Stimulated activated CD4-positive, alpha-beta T cell treated with anti-CD3 and anti-CD28 coated beads, Interleukin-1b, Interleukin-23, amount 100 ng/mL, for 4 hours (primary cell): Measurements from ENCODE around the gene AZU1.
"Not testable (repeated sequence)": the region's sequence is repeated elsewhere in the genome, so short reads cannot be mapped to it uniquely, and the experiment has no call there.

Experiments
- DNase-seq, 2 donors: peaks; one replicate each; pipeline ENCODE4 v3.0.0-alpha.2; 2020; ENCODE audit warnings: low read depth in 2 of 2

AZU1 gene

DNA sequence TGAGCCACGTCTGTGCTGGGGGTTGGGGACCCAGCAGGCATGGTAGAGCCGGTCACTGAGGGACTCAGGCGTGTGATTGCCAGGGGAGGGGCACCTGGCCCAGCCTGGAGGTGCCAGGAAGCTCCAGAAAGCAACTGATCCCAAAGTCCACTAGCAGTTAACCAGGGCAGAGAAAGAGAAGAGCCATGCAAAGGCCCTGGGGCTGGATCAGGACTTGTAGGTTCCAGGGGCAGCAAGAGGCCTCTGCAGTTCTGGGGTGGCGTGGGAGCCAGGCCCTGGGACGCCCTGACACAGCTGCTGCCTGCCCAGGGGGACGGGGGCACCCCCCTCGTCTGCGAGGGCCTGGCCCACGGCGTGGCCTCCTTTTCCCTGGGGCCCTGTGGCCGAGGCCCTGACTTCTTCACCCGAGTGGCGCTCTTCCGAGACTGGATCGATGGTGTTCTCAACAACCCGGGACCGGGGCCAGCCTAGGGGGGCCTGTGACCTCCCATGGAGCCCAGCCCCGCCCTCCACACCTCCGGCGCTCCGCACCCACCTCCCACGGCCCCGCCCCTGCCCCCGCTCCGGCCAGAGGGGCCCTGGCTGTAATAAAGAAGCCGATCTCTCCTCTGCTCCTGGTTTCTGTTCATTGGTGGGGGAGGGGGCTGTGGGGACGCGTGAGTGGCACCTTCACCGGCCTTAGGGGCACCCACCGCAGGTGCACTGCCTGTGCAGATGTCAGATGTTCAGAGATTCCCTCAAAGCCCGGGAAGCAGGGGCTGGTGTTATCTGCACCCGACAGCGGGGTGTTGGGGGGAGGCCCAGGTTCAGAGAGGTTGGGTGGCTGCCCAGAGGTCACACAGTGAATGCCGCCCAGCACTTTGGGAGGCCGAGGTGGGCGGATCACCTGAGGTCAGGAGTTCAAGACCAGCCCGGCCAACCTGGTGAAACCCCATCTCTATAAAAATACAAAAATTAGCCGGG is 4.1 kb downstream of the AZU1 start:
- DNase-seq: no peak

DNA sequence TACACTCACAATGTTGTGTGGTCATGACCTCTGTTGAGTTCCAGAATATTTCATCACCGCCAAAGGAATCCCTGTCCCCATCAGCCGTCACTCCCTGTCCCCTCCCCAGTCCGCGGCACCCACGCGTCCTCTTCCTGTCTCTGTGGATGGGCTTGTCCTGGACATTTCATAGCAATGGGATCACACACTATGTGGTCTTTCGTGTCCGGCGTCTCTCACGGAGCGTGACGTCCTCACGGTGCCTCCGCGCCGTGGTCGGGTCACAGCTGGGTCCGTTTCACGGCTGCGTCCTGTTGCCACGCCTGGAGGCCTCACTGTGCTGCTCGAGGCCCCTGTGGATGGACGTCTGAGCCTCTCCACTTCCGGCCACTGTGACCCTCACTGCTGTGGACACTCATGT is 6.6 kb downstream of the AZU1 start:
- DNase-seq: no peak

DNA sequence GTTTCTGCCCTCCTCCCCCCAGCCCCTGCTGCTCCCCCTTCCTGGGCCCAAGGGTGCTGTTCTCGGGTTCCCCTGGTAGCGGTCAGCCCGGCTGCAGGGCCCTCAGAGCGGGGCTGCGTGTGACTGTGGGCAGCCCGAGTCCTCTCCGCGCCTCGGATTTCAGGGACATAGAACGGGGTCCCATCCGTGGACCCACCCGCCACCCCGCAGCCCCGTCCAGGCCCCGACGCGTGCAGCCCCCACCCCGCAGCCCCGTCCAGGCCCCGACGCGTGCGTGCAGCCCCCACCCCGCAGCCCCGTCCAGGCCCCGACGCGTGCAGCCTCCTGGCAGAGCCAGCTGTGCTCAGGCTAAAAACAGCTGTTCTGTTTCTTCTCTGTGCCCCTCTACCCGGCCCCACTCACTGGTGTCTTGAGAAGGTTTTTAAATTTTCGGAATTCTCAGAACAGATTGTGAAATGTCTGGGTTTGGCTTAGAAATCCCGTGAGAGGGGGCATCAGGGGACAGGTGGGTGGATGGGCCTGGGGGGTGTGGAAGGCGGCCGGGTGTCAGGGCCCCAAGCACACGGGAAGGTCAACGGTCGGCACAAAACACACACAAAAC is 7.7 kb downstream of the AZU1 start:
- no peak for DNase-seq

DNA sequence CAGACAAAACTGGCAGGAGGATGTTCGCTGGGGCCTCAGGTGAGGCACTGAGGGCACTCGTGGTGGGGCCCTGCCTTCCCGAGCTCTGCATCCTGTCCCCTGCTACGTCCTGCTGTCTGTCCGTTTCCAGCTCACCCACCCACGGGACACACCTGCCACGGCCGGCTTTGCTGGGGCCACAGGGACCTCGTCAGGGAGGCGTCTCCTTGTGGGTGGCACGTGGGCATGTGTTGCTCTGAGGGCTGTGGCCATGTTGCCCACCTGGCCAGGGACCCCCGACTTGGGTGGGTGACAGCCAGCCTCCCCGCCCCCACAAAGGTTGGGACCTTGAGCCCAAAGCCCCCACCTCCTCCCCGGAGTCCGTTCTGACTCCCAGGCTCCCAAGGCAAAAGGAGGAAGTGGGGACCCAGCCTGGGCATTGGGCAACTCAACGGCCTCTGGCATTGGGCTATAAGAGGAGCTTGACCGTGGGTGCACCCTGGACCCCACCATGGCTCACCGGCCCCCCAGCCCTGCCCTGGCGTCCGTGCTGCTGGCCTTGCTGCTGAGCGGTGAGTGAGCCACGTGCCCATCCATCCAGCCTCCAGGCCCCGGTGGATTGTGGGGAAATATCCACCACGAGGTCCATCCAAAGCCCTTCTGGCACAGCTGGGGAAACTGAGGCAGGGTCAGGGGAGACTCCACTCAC is 13.0 kb downstream of the AZU1 start, which contains the start of gene PRTN3:
Gene PRTN3, plus strand, starts transcription at position 481 of the 688 bp plus-strand sequence. Its CDS starts 10 bp downstream, at position 491.
- no peak for DNase-seq

DNA sequence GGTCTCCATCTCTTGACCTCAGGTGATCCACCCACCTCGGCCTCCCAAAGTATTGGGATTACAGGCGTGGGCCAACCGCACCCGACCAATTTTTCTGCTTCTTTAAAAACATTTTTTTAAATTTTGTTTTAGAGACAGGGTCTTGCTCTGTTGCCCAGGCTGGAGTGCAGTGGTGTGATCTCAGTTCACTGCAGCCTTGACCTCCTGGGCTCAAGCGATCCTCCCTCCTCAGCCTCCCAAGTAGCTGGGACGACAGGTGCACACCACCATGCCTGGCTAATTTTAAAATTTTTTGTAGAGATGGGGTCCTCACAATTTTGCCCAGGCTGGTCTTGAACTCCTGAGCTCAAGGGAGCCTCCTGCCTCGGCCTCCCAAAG is 15.2 kb downstream of the AZU1 start:
- not testable (repeated sequence) for DNase-seq

DNA sequence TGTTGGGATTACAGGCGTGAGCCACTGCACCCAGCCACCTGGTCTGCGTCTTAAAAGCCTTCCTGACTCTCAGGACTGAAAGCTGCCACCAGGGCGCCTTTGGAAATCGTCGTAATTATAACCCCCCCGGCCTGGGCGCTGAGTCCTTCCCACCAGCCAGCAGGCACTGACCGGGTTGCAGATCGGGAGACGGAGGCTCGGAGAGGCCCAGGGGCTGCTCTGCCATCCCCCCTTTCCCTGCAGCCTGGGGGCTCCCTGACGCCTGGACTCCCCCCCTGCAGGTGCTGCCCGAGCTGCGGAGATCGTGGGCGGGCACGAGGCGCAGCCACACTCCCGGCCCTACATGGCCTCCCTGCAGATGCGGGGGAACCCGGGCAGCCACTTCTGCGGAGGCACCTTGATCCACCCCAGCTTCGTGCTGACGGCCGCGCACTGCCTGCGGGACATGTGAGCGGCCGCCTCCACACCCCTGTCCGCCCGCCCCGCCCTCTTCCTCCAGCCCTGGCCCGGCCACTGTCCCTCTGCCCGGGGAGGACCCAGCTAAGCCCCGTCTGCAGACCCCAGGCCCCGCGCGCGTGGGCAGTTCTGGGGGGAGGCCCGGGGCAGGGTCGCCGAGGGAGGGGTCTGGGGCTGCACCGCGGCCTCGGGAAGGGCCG is 15.7 kb downstream of the AZU1 start:
- DNase-seq: no peak

DNA sequence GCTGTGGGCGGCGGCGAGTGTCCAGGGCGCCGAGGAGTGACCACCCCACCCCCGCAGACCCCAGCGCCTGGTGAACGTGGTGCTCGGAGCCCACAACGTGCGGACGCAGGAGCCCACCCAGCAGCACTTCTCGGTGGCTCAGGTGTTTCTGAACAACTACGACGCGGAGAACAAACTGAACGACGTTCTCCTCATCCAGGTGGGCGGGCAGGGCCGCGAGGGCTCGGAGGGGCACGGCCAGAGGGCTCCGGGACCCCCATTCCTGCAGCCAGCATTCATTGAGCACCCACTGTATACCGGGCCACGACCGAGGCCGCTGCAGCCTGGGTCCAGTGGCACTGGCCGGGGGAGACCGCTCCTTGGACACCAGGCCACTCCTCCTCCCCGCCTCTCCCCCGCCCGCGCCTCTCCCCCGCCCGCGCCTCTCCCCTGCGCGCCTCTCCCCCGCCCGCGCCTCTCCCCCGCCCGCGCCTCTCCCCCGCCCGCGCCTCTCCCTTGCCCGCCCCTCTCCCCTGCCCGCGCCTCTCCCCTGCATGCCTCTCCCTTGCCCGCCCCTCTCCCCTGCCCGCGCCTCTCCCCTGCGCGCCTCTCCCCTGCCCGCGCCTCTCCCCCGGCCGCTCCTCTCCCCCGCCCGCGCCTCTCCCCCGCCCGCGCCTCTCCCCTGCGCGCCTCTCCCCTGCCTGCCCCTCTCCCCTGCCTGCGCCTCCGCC is 16.4 kb downstream of the AZU1 start:
- no peak for DNase-seq

DNA sequence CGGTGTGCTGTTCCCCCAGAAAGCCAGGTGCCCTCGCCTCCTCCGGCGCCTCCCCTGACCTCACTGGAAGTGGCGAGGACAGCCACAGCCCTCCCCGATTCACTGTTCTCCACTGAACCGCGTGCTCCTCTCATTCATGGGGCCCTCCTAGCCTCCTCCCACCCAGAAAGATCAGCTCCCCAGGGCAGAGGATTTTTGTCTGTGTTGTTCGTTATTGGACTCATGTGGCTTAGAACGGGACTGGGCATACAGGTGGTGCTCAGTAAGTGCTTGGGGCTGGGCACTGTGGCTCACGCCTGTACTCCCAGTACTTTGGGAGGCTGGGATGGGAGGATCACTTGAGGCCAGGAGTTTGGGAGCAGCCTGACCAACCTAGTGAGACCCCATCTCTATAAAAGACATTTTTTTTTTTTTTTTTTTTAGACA is 16.9 kb downstream of the AZU1 start:
- DNase-seq: no peak

DNA sequence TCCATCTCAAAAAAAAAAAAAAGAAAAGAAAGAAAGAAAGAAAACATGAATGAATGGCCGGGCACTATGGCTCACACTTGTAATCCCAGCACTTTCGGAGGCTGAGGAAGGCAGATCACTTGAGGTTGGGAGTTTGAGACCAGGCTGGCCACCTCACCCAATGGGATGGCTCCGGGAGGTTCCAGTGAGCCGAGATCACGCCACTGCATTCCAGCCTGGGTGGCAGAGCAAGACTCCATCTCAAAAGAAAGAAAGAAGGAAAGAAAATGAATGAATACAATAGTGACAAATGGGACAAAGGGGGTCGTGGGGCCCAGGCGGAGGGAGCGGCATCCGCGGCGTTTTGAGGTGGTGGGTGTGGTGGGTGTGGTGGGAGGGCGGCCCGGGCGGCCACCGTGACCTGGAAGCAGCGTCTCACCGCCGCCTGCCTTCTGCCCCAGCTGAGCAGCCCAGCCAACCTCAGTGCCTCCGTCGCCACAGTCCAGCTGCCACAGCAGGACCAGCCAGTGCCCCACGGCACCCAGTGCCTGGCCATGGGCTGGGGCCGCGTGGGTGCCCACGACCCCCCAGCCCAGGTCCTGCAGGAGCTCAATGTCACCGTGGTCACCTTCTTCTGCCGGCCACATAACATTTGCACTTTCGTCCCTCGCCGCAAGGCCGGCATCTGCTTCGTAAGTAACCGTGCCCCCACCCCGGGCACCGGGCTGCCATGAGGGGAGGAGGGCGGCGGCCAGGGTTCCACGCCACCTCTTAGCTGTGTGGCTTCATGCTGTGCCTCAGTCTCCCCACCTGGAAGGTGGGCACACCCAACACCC is 18.3 kb downstream of the AZU1 start:
- no peak for DNase-seq

DNA sequence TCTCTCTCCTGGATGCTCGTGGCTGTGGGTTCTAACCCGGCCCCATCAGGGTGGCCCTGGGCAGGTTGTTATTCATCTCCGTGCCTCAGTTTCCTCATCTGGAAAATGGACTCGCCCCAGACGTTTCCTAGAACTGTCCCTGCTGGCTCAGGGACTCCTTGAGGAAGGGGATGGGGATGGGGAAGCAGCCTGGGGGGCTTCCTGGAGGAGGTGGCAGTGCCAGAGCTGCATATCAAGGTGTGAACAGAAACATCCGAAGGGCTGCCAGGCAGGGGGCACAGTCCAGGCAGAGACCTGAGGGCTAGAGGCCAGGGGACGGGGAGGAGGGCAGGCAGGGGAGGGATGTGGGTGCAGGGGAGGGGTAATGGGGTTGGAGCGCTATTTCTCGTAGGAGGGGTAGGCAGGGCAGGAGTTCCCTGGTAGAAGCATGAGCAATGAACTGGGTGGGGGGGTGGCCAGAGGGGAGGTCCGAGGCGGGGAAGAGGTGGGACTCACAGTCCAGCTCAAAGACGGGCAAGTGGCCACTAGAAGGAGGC is 20.8 kb downstream of the AZU1 start:
- DNase-seq: no peak

DNA sequence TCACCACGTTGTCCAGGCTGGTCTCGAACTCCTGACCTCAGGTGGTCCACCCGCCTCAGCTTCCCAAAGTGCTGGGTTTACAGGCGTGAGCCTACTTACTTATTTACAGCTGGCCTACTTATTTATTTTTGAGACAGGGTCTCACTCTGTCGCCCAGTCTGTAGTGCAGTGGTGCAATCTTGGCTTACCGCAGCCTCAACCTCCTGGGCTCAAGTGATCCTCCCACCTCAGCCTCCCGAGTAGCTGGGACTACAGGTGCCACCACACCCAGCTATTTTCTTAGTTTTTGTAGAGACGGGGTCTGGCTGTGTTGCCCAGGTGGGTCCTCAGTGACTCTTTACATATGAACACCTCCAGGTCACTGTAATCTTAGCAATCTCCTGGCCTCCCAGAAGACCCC is 21.6 kb downstream of the AZU1 start:
- DNase-seq: not testable (repeated sequence)

DNA sequence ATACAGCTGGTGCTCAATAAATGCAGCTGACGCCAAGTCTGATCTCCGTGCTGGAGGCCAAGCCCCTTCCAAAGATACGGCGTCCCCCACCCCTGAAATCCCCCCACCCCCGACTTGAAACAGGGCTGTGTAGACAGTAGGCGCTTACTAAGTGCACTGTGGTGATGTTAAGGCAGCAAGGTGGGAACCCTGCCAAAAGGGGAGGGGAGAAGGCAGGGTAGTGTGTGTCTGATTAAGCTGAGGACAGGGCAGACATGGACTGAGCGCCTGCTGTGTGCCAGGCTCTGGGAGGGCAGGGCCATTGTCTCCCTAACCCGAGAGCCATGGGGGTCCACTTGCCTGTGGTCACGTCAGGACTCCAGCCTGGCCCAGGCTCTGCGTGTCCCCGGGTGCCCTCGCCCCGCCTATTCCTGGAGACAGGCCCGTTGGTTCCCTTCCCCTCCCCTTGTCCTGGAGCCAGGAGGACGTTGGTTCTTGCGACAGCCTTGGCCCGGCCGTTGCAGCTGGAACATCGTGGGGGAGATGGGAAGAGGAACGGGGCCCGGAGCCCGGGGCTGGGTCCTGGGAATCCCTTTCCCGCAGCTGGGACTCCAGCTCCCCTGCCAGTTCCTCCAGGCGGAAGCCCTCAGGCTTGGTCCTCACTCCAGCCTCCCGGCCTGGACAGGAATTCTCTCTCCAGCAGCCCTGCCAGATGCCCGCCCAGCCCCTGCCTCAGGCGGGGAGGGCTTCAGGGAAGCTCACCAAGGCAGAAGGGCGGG is 22.8 kb downstream of the AZU1 start:
- DNase-seq: no peak

DNA sequence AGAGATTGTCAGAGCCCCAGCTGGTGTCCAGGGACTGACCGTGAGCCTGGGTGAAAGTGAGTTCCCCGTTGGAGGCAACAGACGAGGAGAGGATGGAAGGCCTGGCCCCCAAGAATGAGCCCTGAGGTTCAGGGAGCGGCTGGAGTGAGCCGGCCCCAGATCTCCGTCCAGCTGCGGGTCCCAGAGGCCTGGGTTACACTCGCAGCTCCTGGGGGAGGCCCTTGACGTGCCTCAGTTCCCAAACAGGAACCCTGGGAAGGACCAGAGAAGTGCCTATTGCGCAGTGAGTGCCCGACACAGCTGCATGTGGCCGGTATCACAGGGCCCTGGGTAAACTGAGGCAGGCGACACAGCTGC is 23.3 kb downstream of the AZU1 start:
- no peak for DNase-seq

DNA sequence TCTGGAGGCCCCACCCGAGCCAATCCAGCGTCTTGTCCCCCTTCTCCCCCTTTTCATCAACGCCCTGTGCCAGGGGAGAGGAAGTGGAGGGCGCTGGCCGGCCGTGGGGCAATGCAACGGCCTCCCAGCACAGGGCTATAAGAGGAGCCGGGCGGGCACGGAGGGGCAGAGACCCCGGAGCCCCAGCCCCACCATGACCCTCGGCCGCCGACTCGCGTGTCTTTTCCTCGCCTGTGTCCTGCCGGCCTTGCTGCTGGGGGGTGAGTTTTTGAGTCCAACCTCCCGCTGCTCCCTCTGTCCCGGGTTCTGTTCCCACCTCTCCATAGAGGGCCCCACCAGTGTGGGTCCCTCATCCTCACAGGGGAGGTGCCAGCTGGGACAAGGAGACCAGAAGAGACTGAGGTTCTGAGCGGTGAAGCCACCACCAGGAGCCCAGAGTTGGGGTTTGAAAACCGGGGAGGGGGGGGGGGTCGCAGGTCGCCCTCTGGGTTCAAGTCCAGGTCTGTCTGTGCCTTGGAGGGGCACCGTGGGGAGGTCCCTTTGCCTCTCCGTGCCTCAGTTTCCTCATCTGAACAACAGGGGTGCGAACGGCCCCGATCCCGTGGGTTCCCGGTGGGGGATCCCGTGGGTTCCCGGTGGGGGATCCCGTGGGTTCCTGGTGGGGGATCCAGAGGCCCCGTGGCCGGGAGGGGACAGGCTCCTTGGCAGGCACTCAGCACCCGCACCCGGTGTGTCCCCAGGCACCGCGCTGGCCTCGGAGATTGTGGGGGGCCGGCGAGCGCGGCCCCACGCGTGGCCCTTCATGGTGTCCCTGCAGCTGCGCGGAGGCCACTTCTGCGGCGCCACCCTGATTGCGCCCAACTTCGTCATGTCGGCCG is 24.7 kb downstream of the AZU1 start, which contains the start of gene ELANE:
Gene ELANE, plus strand, starts transcription at position 168 of the 878 bp plus-strand sequence. Its CDS starts 26 bp downstream, at position 194.
- no peak for DNase-seq

DNA sequence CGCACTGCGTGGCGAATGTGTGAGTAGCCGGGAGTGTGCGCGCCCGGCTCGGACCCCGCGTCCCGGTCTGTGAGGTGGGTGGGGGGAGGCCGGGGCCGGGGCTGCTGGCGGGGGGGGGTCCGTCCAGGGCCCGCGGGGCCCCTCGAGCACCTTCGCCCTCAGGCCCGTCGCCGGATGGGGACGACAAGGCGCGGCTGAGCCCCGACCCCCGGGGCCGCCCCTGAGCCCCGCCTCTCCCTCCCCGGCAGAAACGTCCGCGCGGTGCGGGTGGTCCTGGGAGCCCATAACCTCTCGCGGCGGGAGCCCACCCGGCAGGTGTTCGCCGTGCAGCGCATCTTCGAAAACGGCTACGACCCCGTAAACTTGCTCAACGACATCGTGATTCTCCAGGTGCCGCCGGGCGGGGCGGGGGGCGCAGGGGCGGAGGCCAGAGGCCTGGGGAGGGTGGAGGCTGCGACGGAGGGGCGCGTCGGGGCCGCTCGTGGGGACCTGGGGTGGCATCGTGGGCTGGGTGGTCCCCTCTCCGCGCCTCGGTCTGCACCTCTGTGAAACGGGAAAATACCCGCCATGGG is 25.5 kb downstream of the AZU1 start:
- DNase-seq: no peak

DNA sequence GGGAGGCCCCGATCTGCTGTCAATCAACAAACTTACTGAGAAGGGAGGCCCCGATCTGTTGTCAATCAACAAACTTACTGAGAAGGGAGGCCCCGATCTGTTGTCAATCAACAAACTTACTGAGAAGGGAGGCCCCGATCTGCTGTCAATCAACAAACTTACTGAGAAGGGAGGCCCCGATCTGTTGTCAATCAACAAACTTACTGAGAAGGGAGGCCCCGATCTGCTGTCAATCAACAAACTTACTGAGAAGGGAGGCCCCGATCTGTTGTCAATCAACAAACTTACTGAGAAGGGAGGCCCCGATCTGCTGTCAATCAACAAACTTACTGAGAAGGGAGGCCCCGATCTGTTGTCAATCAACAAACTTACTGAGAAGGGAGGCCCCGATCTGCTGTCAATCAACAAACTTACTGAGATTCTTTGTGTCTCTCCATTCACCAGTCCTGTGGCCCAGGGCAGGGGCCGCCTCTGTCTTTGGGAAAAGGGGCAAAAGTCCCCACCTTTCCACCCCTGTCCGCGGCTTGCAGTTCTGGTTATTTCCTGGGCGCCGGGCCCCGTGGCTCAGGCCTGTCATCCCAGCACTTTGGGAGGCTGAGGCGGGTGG is 26.1 kb downstream of the AZU1 start:
- DNase-seq: not testable (repeated sequence)

DNA sequence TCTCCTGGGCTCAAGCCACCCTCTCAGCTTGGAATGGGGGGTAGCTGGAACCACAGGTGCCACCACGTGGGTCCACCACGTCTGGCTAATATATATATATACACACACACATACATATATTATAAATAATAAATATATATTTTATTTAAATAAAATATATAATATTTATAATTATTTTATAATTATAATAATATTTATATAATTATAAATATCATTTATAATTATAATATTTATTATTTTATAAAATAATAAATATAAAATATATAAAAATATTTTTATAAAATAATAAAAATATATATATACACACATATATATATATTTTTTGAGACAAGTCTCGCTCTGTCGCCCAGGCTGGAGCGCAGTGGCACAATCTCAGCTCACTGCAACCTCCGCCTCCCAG is 26.9 kb downstream of the AZU1 start:
- DNase-seq: no peak

DNA sequence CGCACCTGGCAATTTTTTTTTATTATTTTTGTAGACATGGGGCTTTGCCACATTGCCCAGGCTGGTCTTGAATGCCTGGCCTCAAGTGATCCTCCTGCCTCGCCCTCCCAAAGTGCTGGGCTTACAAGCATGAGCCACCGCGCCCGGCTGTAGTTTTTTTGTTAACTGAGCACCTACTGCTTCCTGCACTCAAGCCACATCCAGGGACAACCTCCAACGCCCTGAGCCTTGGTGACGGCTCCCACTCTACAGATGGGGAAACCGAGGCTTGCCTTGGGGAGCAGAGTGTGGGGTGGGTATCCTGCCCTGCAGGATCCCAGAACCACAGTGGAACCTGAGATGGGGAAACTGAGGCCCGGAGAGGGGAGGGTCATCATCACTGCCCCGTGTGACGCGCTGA is 27.5 kb downstream of the AZU1 start:
- no peak for DNase-seq
